LNCAP (cell line): Measurements from ENCODE around the gene C2orf76.

Experiments
- CTCF ChIP-seq: fragments of 450-650 bp; IDR thresholded peaks from 2 replicates; pipeline ENCODE4 v1.5.1; 2017; ENCODE audit warnings: mild to moderate bottlenecking

Gene C2orf76

GRCh38 chr2:119311371-119311770 lies 55.3 kb downstream of the C2orf76 start:
- TF ChIP-seq CTCF = no peak

- TF ChIP-seq CTCF = no peak
Measured at GRCh38 chr2:119308793-119309330, 57.8 kb downstream of the C2orf76 start.

GRCh38 chr2:119307419-119308140 lies 59.1 kb downstream of the C2orf76 start:
- no peak for TF ChIP-seq CTCF

GRCh38 chr2:119306196-119306590 lies 60.4 kb downstream of the C2orf76 start:
- no peak for TF ChIP-seq CTCF

GRCh38 chr2:119305497-119306195 lies 61.0 kb downstream of the C2orf76 start:
- no peak for TF ChIP-seq CTCF

GRCh38 chr2:119304847-119305246 lies 61.8 kb downstream of the C2orf76 start:
- TF ChIP-seq CTCF = no peak

- TF ChIP-seq CTCF = no peak
Measured at GRCh38 chr2:119301413-119301812, 65.2 kb downstream of the C2orf76 start.
